Uterus (tissue), 2 donors: ENCODE measurements around the gene DYNLT1.

Experiments used
- CTCF ChIP-seq, 4 experiments: fragments of 200-600 bp in 2 of 4; fragments of 450-650 bp in 2 of 4; sonication (generic) in 2 of 4; IDR thresholded peaks; one replicate each; pipeline ENCODE4 v1.5.1; 2016 to 2019; ENCODE audit warnings: antibody characterized with exemption in 4 of 4, mild to moderate bottlenecking in 2 of 4, moderate library complexity in 1 of 4
- POLR2A ChIP-seq, 2 donors: fragments of 450-650 bp; IDR thresholded peaks; one replicate each; pipeline ENCODE4 v1.6.1; 2016; ENCODE audit warnings: antibody characterized with exemption in 2 of 2, mild to moderate bottlenecking in 1 of 2, moderate library complexity in 1 of 2

GRCh38 chr6:158686791-158687381 lies 42.3 kb upstream of the DYNLT1 start:
- TF ChIP-seq CTCF (IDR thresholded peaks at IDR 0.05) (no peak), POLR2A (IDR thresholded peaks at IDR 0.05) (no peak)
